NCI-H1694 (cell line): ENCODE data around the gene MAML3.

Experiments used
- DNase-seq: peaks from one replicate; lab custom pipeline; 2025; lab: John Stamatoyannopoulos, UW

The MAML3 gene

DNA sequence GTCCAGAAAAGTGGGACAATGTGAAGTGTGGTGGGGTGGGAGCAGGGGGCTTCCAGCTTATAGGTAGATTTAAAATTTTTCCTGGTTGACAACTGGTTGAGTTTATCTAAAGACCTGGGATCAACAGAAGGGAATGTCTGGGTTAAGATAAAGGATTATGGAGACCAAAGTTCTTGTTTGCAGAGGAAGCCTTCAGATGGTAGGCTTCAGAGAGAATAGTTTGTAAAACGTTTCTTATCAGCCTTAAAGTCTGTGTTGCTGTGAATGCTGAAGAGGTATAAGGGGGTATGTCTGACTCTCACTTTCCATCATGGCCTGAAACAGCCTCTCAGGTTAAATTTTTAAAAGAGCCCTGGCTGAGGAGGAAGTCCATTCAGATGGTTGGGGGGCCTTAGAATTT lies 467.9 kb downstream of the MAML3 start:
- DNase-seq: no peak

DNA sequence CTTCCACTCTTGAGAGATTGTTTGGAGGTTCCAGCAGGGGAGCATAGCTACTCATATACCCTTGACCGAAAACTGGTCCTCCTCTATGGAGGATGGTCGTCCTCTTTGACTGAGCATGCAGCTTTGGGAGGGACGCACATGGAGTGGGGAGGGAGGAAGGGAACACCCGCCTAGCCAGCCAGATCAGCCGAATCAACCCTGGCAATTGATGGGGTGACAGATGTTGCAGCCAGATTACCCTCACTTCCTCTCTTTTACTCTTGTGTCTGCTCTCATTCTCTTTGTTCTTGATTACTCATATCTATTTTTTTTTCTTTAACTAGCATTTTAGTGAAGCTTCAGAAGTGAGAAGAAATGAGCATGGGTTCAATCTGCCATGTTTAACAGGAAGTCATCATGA lies 468.8 kb downstream of the MAML3 start:
- no peak for DNase-seq

DNA sequence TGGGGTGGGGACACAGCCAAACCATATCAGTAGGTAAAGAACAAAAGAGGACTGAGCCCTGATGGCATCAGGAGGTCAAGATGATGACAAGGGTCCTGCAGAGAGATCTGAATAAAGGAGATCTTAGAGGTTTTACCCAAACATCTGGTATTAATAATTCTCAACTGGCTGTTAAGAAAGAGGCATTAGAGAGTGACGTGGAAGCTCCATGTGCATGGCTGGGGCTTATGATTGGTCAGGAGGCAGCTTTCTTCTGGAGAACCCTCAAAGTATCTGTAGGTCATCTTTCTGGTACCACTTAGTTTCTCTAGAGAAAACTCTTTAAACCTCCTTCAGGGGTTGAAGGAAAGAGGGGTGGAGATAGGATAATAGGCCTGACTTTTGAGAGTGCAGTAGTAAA lies 469.6 kb downstream of the MAML3 start:
- DNase-seq: no peak

DNA sequence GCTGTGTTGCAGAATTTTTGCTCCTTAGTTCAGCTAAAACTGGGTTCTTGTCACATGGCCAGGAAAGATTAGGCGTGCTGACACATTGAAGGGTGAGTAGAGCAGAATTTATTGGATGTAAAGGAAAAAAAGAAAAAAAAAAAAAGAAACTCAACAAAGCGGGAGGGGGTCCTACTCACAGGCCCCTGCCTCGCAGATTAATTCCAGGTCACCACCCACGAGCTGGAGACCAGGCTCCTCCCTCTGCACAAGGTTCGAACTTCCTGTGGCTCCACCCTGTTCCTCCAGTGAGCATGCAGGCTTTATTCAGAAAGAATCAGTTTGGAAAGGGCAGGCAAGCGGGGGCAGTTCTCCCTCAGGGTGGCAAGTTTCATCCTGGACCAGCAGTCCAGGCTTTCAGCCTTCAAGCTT lies 471.2 kb downstream of the MAML3 start:
- no peak for DNase-seq

DNA sequence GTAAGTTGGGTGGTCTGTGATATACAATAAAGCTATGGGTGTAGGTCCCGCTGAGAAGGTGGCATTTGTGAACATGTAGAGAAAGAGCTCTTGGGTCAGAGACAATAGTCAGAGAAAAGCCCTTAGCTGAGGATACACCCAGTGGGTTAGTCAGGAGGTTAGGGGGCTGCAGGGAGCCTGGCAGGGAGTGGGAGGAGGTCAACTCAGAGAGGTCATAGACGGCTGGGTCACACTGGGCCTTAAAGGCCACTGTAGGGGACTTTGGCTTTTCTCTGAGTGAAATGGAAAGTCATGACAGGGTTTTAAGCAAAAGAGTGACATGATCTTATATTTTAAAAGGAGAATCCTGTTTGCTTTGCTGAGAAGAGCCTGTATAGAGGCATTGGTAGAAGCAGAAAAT lies 471.7 kb downstream of the MAML3 start:
- no peak for DNase-seq

DNA sequence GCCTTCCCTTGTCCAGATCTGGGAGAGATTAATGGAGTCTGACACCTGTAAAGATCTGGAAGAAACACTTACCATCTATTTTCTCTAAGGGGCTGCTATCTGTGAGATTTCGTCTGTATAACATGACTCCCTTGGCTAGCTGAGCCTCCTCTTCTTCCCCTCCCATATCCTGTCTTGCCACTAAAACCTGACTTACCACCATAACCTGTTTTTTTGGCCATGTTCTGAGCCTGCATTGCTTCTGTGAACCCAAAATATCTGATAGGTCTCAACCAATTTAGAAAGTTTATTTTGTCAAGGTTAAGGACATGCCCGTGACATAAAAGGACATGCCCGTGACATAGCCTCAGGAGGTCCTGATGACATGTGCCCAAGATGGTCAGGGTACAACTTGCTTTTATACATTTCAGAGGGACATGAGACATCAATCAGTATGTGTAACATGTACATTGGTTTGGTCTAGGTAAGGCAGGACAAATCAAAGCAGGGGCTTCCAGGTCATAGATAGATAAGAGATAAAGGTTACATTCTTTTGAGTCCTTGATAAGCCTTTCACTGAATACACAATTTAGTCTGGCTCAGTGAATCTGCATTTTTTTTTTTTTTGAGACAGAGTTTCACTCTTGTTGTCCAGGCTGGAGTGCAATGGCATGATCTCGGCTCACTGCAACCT lies 476.9 kb downstream of the MAML3 start:
- DNase-seq: no peak

DNA sequence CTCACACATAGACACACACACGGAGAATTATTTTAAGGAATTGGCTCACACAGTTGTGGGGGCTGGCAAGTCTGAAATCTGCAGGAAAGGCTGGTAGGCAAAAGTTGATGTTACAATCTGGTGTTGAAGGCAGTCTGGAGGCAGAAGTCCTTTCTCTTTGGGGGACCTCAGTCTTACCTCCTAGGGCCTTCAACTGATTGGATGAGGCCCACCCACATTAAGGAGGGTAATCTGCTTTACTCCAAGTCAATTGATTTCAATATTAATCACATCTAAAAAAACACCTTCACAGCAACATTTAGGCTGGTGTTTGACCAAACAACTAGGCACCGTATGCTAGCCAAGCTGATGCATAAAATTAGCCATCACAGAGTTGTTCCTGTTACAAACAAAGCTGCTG lies 477.6 kb downstream of the MAML3 start:
- DNase-seq: no peak

DNA sequence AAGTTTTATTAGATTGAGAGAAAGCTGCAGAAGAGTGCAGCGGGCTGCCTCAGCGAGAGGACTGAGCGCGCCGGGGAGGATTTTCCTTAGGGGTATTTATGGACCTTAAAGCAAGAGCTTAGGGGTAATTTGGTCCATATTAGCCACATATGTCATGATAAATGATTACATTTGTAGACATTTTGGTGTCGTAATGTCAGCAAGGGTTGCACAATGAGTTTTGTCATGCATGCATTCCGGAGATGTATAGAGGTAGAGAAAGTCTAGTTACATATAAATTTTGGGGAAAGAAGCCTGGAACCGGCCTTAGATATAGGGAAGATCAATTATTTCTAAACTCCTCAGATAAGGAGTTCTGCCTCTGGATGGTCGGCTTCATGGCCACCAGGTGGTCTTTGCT lies 478.3 kb downstream of the MAML3 start:
- DNase-seq: no peak

DNA sequence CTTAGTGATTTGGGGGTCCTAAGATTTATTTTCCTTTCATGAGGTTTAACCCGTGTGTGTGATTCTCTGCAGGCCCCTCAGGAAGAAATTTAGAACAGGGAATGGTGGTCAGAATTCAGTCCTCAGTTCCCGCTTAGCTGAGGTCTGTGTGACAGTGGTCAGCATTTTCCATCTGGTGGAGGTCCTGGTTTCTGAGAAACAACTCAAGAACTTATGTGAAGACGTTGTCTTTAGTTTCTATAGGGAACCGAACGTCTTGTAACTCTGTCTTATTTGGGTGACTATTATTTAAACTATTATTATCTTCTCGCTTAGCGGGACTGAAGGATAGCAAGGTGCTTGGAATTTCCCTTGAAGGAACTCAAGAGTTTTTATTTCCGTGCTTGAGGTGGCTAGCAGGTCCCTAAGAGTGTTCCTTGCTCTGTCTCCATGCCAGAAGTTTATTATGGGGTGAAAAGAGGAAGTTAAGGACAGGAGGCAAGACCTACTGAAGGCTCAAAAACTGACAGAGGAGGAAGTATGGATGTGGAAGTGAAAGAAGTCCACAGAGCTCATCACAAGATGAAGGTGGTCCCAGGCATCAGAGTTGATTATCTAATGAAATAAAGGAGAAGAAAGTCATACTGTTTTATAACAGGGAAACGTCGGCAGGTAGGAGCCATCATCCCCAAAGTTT lies 479.0 kb downstream of the MAML3 start:
- DNase-seq: no peak

DNA sequence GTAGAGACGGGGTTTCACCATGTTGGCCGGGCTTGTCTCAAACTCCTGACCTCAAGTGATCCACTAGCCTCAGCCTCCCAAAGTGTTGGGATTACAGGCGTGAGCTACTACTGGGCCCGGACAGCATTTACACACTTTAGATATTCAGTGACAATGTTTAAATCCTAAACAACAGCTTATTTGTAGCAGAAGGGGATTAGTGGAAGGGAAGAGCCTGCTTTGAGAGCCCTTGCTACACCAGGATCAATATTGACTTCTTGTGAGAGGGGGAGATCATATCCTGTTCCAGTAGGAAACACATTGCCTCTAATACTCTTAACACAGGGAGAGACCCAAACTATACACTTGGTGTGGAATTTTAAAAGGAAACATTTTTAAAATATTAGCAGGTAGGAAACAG lies 481.3 kb downstream of the MAML3 start:
- no peak for DNase-seq

DNA sequence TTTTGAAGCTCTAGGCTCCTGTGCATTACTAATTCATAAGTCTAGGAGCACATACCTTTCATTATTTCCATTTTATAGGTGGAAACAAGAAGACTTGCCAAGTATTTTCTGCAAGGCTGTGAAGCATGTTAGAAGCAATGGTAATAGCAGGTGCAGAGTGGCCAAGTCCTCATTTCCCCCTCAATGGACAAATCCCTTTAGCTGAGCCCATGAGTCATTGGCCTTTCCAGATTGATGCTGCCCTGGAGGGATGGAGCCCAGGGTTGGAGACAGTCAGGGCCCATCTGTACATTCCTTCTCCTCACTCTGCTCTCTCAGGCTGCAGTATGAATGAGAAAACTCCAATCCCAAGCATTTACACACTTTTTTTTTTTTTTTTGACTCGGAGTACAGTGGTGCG lies 481.8 kb downstream of the MAML3 start:
- no peak for DNase-seq

DNA sequence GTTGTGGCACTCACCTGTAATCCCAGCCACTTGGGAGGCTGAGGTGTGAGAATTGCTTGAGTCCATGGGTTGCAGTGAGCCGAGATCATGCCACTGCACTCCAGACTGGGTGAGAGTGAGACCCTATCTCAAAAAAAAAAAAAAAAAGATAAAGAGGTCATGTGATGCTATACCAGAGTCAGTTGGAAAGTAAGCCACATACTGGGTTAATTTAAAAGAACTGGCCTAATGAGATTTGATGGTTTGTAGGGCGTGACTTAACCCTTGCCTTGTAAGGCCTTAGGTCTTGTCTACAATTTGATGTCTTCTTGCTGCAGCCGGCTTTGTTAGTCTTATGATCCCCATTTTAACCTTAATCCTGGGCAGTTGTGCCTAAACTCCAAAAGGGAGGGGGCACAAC lies 483.2 kb downstream of the MAML3 start:
- no peak for DNase-seq

DNA sequence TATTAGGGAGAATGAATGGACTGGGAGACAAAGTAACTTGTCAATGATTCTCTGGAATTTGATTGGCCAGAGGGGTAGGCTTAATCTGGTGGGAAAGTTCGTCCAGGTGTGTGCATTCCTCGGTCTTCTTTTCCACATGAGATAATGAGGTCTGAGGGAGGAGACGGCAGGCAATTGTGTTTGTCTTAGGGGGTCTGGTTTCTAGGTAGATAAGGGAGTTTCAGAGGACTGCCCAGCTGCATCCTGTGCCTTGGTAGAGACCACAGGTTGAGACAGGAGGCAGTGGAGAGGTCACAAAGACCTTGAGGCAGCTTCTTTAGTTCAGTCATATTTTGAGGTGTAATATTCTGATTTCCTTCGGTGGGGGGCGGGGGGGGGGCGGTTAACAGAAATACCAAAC lies 484.1 kb downstream of the MAML3 start:
- DNase-seq: no peak

DNA sequence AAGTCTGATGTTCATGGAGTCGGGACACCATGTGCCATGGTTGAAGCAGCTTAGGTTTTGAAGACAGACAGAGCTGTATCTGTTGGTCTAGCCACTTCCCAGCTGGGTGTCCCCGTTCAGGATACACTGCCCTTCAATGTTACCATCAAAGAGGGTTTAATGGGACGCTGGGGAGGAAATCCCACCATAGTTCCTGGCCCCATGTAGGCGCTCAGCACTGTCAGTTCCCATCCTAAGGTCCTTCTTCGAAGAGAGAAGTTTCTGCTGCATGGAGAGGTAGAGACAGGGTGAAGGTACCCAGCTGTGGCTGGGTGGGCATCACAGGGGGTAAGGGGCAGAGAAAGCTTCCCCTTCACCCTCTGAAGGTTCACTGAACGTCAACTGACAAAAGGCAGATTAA lies 484.6 kb downstream of the MAML3 start:
- DNase-seq: no peak

DNA sequence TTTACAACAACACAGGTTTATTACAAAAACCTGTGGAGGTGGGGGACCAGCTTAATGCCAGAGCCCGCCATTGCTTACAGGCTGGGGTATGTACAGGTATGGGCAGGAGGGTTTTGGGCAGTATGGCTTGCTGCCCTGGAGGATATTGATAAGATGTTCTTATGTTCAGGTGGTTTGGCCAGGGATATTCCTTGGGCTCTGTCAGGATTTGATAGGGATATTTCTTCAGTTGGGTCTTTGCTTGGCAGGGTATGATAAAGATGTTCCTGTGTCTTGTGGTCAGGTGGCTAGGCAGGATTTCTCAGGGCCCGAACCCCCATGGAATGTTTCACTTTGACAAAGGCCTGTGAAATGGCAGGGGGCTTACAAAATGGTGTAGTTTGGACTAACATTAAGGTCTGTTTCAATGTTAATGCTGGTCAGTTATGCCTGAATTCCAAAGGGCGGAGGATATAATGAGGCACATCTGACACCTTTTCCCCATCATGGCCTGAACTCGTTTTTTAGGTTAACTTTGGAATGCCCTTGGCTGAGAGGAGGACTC lies 485.3 kb downstream of the MAML3 start:
- no peak for DNase-seq

DNA sequence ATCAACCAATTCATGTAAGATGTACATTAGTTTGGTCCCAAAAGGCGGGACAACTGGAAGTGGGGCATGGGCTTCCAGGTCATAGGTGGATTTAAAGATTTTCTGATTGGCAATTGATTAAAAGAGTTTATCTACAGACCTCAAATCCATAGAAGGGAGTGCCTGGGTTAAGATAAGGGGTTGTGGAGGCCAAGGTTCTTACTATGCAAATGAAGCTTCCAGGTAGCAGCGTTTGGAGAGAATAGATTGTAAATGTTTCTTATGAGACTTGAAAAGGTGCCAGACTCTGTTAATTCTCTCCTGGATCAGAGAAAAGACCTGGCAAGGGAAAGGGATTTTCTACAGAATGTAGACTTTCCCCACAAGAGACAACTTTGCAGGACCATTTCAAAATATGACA lies 485.9 kb downstream of the MAML3 start:
- no peak for DNase-seq
